NCI-H1105 treated with DMSO at 0.1 percent for 48 hours (cell line): ENCODE results near the gene CYB5RL.

ENCODE experiments used
- DNase-seq: peaks from one replicate; lab custom pipeline; 2025; lab: John Stamatoyannopoulos, UW

CYB5RL gene

DNA sequence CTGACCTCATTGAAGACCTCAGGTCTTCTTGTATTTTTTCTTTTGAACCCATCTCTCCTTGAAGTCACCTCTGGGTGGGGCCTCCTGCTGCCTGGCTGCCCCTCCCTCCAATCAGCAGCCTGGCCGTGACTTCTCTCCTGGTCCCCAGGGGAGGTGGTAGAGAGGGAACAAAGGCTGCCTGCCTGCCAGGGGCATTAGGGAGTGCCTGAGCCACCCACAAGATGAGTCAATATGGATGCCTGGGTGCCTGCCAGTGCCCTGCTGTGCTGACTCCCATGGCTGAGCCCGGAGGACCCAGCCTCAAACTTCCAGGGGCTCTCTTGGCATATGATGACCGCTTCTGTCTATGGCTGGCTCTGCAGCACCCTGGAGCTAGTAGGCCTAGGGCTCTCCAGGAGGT, 41.8 kb downstream of the CYB5RL start:
- DNase-seq = no peak

DNA sequence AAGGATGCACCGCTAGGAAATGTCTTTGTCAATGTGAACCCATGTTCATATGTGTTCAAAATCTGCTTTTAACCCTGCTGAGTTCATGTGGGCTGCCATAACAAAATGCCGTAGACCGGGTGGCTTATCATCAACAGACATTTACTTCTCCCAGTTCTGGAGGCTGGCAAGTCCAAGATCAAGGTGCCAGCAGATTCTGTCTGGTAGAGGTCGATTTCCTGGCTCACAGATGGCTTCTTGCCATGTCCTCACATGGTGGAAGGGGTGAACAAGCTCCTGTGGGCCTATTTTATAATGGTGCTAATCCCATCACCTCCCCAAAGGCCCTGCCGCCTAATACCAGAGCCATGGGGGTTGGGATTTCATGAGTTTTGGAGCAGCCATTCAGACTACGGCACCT, 42.4 kb downstream of the CYB5RL start:
- no peak for DNase-seq

DNA sequence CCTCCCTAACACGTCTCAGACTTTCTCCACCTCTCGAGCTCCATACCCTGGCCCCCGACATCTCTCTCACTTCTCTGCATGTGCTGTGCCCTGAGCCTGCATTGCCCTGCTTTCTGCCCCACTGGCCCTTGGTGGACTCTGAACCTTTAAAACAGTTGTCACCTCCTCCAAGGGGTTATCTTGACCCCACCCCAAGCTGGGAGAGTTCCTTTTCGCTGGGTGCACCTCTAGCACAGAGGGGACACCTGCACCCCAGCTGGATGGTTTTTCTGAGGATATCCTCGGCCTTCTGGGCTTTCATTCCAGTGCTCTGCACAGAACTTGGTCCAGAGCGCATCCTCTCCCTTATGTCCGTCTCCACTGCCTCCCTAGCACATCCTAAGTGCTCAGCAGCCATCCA, 42.8 kb downstream of the CYB5RL start:
- no peak for DNase-seq

DNA sequence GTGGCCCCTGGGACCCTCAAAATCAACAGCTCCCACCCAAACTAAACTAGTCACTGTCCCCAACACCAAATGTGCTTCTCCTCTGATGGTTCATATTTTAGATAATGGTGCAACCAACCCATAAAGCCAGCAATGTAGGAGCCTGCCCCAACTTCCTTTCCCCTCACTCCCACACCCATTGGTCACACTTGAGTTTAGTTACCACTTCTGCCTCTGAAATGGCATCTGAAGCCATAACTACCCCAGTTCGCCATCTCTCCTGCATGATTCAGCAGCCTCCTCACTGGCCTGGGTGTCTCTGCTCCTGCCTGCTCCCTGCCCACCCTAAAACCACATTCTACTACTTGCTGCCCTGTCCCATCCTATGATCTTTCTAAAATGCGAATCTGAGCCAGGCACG, 43.6 kb downstream of the CYB5RL start:
- DNase-seq = no peak

DNA sequence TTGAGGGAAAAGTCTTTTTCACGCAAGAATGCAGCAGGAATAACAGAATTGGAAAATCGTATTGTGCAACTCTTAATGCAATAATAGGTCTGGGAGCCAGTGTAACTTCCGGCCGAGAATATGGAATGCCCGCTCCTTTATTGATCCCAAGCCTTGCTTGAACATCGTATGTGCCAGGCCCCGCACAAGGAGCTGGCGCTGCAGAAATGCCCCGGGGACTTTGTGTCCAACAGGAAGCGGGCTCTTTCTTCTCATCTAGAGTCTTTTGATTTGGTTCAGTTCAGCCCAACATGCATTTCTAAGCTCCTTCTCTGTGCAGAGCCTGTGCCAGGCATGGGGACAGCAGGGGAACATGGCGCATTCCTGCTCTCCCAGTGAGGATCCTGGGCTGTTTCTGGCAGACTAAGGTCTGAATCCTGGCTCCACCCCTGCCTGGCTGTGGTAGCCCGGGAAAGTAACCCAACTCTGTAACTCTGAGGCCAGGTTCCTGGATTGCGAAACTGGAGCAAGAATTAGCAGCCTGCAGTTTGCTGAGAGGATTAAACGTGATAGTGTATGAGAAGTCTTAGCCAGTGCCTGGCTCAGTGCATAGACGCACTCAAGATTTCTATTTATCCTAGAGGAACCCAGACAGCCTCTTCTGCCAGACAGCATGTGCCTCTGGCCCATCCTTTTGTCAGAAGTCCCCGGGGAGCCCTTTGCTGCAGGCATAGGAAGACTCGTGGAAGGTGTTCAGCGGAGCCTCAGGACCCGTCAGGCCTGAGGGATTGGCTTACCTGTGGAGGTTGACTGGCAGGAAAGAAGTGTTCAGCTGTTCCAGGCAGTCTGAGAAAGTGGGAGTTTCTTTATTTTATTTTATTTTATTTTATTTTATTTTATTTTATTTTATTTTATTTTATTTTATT, 46.0 kb downstream of the CYB5RL start:
- DNase-seq = no peak

DNA sequence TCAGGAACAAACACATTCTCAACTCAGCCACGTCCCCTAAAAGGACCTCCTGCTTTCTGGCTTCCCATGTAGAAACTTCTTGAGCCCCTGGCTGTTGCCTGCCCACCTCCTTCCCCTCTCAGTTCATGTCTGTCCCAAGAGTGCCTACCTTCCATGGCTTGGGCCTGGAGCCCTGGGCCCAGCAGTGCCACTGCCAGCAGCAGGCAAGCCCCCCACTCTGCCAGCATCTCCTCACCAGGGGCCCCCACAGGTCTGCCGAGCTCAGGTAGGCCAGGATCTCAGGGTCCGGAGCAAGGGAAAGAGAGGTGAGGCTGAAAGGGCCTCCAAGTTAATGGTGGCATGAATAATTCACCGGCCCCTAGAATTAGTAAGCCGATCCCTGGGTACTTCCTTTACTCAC, 47.1 kb downstream of the CYB5RL start, which contains the start of gene CDCP2:
Gene CDCP2 (minus strand): TSS at position 305 of the 400 bp plus-strand sequence. CDS start 78 bp downstream, at position 227.
- DNase-seq = no peak

DNA sequence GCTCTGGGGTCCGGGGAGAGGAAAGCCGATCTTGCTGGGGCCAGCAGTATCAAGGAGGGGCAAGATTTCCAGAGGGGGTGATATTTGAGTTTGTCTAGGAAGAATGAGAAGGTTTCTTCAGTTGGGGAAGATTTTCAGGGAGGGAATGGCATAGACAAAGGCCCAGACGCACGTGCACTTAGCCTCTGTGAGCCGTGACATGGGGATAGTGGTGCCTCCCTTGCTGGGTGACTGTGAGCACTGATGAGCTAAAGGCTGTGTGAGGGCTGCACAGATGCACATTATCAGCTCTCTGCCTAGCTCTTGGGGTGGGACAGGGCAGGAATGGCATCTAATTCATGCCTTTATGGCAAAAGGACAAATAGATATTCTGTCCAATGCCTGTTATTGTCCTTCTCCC, 48.8 kb downstream of the CYB5RL start:
- no peak for DNase-seq
